GM19099 (cell line): Measurements from ENCODE around the gene PSRC1.

Experiments
- POLR2A ChIP-seq: IDR thresholded peaks from 3 replicates; pipeline ENCODE4 v1.6.1; 2011; ENCODE audit warnings: low read depth; ENCODE audit not compliant: insufficient read length; ENCODE audit errors: extremely low read depth

The PSRC1 gene

GRCh38 chr1:109258481-109259466 is 24.2 kb downstream of the PSRC1 start:
- no peak for TF ChIP-seq POLR2A

GRCh38 chr1:109257682-109258421 is 25.1 kb downstream of the PSRC1 start:
- TF ChIP-seq POLR2A = no peak

- TF ChIP-seq POLR2A = no peak
Observed at GRCh38 chr1:109256971-109257681, 25.8 kb downstream of the PSRC1 start.

- no peak for TF ChIP-seq POLR2A
Observed at GRCh38 chr1:109256085-109256484, 26.9 kb downstream of the PSRC1 start.

GRCh38 chr1:109255678-109256077 is 27.3 kb downstream of the PSRC1 start:
- no peak for TF ChIP-seq POLR2A

- no peak for TF ChIP-seq POLR2A
Observed at GRCh38 chr1:109255097-109255651, 27.8 kb downstream of the PSRC1 start.

GRCh38 chr1:109254621-109255096 is 28.3 kb downstream of the PSRC1 start:
- TF ChIP-seq POLR2A = no peak

- no peak for TF ChIP-seq POLR2A
Observed at GRCh38 chr1:109253803-109254620, 28.9 kb downstream of the PSRC1 start.

GRCh38 chr1:109252893-109253802 is 29.8 kb downstream of the PSRC1 start:
- TF ChIP-seq POLR2A = no peak

- TF ChIP-seq POLR2A = no peak
Observed at GRCh38 chr1:109252167-109252892, 30.6 kb downstream of the PSRC1 start.

- no peak for TF ChIP-seq POLR2A
Observed at GRCh38 chr1:109251277-109252166, 31.4 kb downstream of the PSRC1 start.
